Measurements from ENCODE around the gene TRERF1.

DNA sequence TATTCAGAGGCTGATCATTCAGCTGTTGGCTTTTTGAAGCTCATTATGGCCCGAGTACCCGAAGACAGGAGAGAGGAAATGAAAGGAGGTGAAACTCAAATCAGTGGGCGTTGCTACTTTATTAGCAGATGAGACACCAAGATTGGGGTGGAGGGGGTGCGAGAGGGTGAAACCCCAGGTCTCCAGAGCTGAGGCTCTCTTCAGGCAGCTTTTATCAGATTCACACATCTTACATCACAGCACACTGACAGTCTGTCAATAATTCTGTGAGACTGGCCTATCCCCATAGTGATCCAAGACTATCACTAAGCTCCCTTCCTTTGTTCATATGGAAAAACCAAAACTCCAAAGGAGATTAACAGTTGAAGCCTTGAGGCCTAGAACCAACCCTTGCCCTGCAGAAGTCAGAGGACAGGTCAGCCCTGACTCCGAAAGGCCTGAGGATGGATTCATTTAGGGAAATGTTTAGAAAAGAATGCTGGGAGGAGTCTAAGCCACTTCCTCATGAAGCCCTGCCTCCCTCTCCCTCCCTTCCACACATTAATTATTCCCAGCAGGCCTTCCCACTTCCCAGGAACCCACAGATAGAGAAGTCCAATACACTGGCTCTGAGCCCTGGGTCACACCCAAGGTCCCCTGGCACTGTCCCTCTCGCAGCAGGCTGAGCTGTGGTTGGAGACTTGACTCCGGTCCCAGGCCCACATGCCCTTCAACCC is 23.2 kb downstream of the TRERF1 start:
- TF ChIP-seq, protein P1, sequence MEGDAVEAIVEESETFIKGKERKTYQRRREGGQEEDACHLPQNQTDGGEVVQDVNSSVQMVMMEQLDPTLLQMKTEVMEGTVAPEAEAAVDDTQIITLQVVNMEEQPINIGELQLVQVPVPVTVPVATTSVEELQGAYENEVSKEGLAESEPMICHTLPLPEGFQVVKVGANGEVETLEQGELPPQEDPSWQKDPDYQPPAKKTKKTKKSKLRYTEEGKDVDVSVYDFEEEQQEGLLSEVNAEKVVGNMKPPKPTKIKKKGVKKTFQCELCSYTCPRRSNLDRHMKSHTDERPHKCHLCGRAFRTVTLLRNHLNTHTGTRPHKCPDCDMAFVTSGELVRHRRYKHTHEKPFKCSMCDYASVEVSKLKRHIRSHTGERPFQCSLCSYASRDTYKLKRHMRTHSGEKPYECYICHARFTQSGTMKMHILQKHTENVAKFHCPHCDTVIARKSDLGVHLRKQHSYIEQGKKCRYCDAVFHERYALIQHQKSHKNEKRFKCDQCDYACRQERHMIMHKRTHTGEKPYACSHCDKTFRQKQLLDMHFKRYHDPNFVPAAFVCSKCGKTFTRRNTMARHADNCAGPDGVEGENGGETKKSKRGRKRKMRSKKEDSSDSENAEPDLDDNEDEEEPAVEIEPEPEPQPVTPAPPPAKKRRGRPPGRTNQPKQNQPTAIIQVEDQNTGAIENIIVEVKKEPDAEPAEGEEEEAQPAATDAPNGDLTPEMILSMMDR (optimal IDR thresholded peaks at IDR 0.05 in 1 of 3, IDR thresholded peaks at IDR 0.05 in 1 of 3, conservative IDR thresholded peaks at IDR 0.05 in 1 of 3; ENCODE audit: extremely low read depth in 1 of 3, insufficient read depth in 2 of 3, low read length in 3 of 3), result no peak
- TF ChIP-seq EZH2 (IDR thresholded peaks at IDR 0.05; ENCODE audit: low read length), result no peak

All from keratinocyte (primary cell).